Measurements from ENCODE around the gene VPS13D.
"Not testable (repeated sequence)": the region's sequence is repeated elsewhere in the genome, so short reads cannot be mapped to it uniquely, and the experiment has no call there.

VPS13D gene

GRCh38 chr1:12387641-12388040 is 157.8 kb downstream of the VPS13D start:
- Histone ChIP-seq H3K4me1 (ENCODE audit: insufficient read depth, low read length) (no peaks in the 10 kb centered on the region), H3K4me2 (ENCODE audit: insufficient read depth, low read length) (no peak overlapping the region), H3K27me3 (ENCODE audit: insufficient read depth, low read length, poor library complexity) (no peaks in the 10 kb centered on the region), H3K36me3 (ENCODE audit: insufficient read depth, low read length) (peaks cover 77% of the 10 kb centered on the region), H3K27ac (ENCODE audit: low read length) (no peak overlapping the region), H3K79me2 (ENCODE audit: insufficient read depth, low read length) (no peaks in the 10 kb centered on the region), H3K4me3 (ENCODE audit: low read depth in 1 of 2, low read length in 2 of 2) (no peak overlapping the region), H4K20me1 (ENCODE audit: insufficient read depth, low read length) (no peaks in the 10 kb centered on the region), H2AFZ (ENCODE audit: low read depth, low read length) (no peak overlapping the region), H3K9me3 (ENCODE audit: insufficient read depth, low read length, severe bottlenecking) (peaks cover 20% of the 10 kb centered on the region), H3K9ac (ENCODE audit: low read depth, low read length) (no peak overlapping the region)
- ATAC-seq (ENCODE audit: insufficient read depth, low read depth) (no peak), DNase-seq (no peak)
- TF ChIP-seq EZH2 (IDR thresholded peaks at IDR 0.05; ENCODE audit: borderline replicate concordance, low read depth, low read length, severe bottlenecking), result no peak
- no peak for TF ChIP-seq CTCF (IDR thresholded peaks at IDR 0.05; ENCODE audit: borderline replicate concordance, extremely low read depth, low read length, poor library complexity, severe bottlenecking)

- Histone ChIP-seq H3K36me3 (ENCODE audit: insufficient read depth, low read length) (peaks cover 51% of the 10 kb centered on the region), H3K9me3 (ENCODE audit: insufficient read depth, low read length, severe bottlenecking) (peaks cover 20% of the 10 kb centered on the region)
- H3K27ac ChIP-seq (ENCODE audit: low read length); H3K4me3 ChIP-seq (ENCODE audit: low read depth in 1 of 2, low read length in 2 of 2); H2AFZ ChIP-seq (ENCODE audit: low read depth, low read length); H3K79me2 ChIP-seq (ENCODE audit: insufficient read depth, low read length); DNase-seq; H3K4me1 ChIP-seq (ENCODE audit: insufficient read depth, low read length); H3K9ac ChIP-seq (ENCODE audit: low read depth, low read length); H3K27me3 ChIP-seq (ENCODE audit: insufficient read depth, low read length, poor library complexity); H3K4me2 ChIP-seq (ENCODE audit: insufficient read depth, low read length); H4K20me1 ChIP-seq (ENCODE audit: insufficient read depth, low read length); ATAC-seq (ENCODE audit: insufficient read depth, low read depth): not testable (repeated sequence)
Measured at GRCh38 chr1:12390296-12390695, 160.5 kb downstream of the VPS13D start.

GRCh38 chr1:12397462-12398450 is 167.9 kb downstream of the VPS13D start:
- no peak overlapping the region for H3K9ac ChIP-seq (ENCODE audit: low read depth, low read length)
- H3K4me3 ChIP-seq (ENCODE audit: low read depth in 1 of 2, low read length in 2 of 2), result no peak overlapping the region
- no peak overlapping the region for H3K27ac ChIP-seq (ENCODE audit: low read length)
- H3K79me2 ChIP-seq (ENCODE audit: insufficient read depth, low read length), result no peaks in the 10 kb centered on the region
- no peak overlapping the region for H3K4me2 ChIP-seq (ENCODE audit: insufficient read depth, low read length)
- peaks cover 14% of the 10 kb centered on the region for H3K36me3 ChIP-seq (ENCODE audit: insufficient read depth, low read length)
- H3K9me3 ChIP-seq (ENCODE audit: insufficient read depth, low read length, severe bottlenecking), result no peaks in the 10 kb centered on the region
- no peaks in the 10 kb centered on the region for H3K27me3 ChIP-seq (ENCODE audit: insufficient read depth, low read length, poor library complexity)
- no peaks in the 10 kb centered on the region for H4K20me1 ChIP-seq (ENCODE audit: insufficient read depth, low read length)
- no peak for TF ChIP-seq CTCF (IDR thresholded peaks at IDR 0.05; ENCODE audit: borderline replicate concordance, extremely low read depth, low read length, poor library complexity, severe bottlenecking)
- H2AFZ ChIP-seq (ENCODE audit: low read depth, low read length), result no peak overlapping the region
- ATAC-seq (ENCODE audit: insufficient read depth, low read depth), result no peak
- no peaks in the 10 kb centered on the region for H3K4me1 ChIP-seq (ENCODE audit: insufficient read depth, low read length)
- no peak for DNase-seq

GRCh38 chr1:12398479-12398878 is 168.6 kb downstream of the VPS13D start:
- no peaks in the 10 kb centered on the region for H3K79me2 ChIP-seq (ENCODE audit: insufficient read depth, low read length)
- DNase-seq (no peak), ATAC-seq (ENCODE audit: insufficient read depth, low read depth) (no peak)
- no peak overlapping the region for H3K4me3 ChIP-seq (ENCODE audit: low read depth in 1 of 2, low read length in 2 of 2)
- H3K4me2 ChIP-seq (ENCODE audit: insufficient read depth, low read length), result no peak overlapping the region
- TF ChIP-seq EZH2 (IDR thresholded peaks at IDR 0.05; ENCODE audit: borderline replicate concordance, low read depth, low read length, severe bottlenecking) (no peak), CTCF (IDR thresholded peaks at IDR 0.05; ENCODE audit: borderline replicate concordance, extremely low read depth, low read length, poor library complexity, severe bottlenecking) (no peak)
- H3K27ac ChIP-seq (ENCODE audit: low read length), result no peak overlapping the region
- H3K36me3 ChIP-seq (ENCODE audit: insufficient read depth, low read length), result peaks cover 22% of the 10 kb centered on the region
- H3K4me1 ChIP-seq (ENCODE audit: insufficient read depth, low read length), result no peaks in the 10 kb centered on the region
- H3K27me3 ChIP-seq (ENCODE audit: insufficient read depth, low read length, poor library complexity), result no peaks in the 10 kb centered on the region
- no peak overlapping the region for H3K9ac ChIP-seq (ENCODE audit: low read depth, low read length)
- no peaks in the 10 kb centered on the region for H4K20me1 ChIP-seq (ENCODE audit: insufficient read depth, low read length)
- H2AFZ ChIP-seq (ENCODE audit: low read depth, low read length), result no peak overlapping the region
- no peaks in the 10 kb centered on the region for H3K9me3 ChIP-seq (ENCODE audit: insufficient read depth, low read length, severe bottlenecking)
